Measurements from ENCODE around the gene MYBPHL.

DNA sequence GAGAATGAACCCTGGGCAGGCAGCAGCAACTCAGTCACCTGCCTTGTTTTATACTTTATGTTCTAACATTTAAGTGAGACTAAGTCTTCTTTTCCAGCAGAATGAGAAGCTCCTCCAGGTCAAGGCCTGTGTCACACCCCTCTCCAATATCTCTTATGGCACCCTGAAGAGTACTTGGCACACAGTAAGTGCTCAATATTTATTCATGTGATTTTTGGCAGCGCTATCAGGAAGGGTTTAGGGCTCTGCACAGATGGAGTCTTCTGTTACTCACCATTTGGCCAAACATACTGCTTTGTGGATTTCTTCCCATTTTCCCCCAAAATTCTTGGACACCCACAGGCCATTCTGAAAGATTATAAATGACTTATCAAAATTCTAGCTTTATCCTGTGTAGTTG is 43.8 kb upstream of the MYBPHL start:
- TF ChIP-seq, protein P1, sequence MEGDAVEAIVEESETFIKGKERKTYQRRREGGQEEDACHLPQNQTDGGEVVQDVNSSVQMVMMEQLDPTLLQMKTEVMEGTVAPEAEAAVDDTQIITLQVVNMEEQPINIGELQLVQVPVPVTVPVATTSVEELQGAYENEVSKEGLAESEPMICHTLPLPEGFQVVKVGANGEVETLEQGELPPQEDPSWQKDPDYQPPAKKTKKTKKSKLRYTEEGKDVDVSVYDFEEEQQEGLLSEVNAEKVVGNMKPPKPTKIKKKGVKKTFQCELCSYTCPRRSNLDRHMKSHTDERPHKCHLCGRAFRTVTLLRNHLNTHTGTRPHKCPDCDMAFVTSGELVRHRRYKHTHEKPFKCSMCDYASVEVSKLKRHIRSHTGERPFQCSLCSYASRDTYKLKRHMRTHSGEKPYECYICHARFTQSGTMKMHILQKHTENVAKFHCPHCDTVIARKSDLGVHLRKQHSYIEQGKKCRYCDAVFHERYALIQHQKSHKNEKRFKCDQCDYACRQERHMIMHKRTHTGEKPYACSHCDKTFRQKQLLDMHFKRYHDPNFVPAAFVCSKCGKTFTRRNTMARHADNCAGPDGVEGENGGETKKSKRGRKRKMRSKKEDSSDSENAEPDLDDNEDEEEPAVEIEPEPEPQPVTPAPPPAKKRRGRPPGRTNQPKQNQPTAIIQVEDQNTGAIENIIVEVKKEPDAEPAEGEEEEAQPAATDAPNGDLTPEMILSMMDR (IDR thresholded peaks at IDR 0.05) = no peak
- TF ChIP-seq POLR2A (IDR thresholded peaks at IDR 0.05) = no peak
- no peak for TF ChIP-seq EP300 (IDR thresholded peaks at IDR 0.05)
